Measurements from ENCODE around the gene LRATD1. TPM values are rescaled to one million over a fixed set of nuclear protein-coding genes. Genes with fewer than 3 reads are reported as not detected.
A peak's percentile ranks its signal among the peaks of the same experiment; 100 is the strongest.

LRATD1 gene, protein sequence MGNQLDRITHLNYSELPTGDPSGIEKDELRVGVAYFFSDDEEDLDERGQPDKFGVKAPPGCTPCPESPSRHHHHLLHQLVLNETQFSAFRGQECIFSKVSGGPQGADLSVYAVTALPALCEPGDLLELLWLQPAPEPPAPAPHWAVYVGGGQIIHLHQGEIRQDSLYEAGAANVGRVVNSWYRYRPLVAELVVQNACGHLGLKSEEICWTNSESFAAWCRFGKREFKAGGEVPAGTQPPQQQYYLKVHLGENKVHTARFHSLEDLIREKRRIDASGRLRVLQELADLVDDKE
- polyA plus RNA-seq (75.3 and 81.4 TPM in 2 replicates), polyA minus RNA-seq (112 and 114 TPM in 2 replicates)

- peak within 1 kb of the TSS; percentile 92 for H3K4me3 ChIP-seq (ENCODE audit: low read length)
- peak within 1 kb of the TSS; percentile 89 for H3K9ac ChIP-seq (ENCODE audit: low read length)
- no peaks in the 10 kb centered on the region for H3F3A ChIP-seq (ENCODE audit: insufficient read depth, low read length, poor library complexity, severe bottlenecking)
- H3K79me2 ChIP-seq (replicated peaks; ENCODE audit: insufficient read depth, low read length) = peaks cover 39% of the 10 kb centered on the region
- no peaks in the 10 kb centered on the region for H4K20me1 ChIP-seq (ENCODE audit: insufficient read depth)
- no peaks in the 10 kb centered on the region for H3K36me3 ChIP-seq (ENCODE audit: insufficient read depth, low read length)
- peak within 1 kb of the TSS; percentile 60 for H3K4me2 ChIP-seq (ENCODE audit: low read length)
- H2AFZ ChIP-seq (ENCODE audit: low read depth, low read length) = peak within 1 kb of the TSS; percentile 40
- H3K9me2 ChIP-seq (ENCODE audit: insufficient read depth, low read length) = no peaks in the 10 kb centered on the region
- H3K9me3 ChIP-seq (ENCODE audit: low read length) = no peaks in the 10 kb centered on the region
- peaks cover 4% of the 10 kb centered on the region for H3K27me3 ChIP-seq (ENCODE audit: insufficient read depth, low read depth, low read length)
- H3K27ac ChIP-seq (ENCODE audit: low read length) = peak within 1 kb of the TSS; percentile 75
- TF ChIP-seq SMC3 (conservative IDR thresholded peaks at IDR 0.05; ENCODE audit: poor library complexity) (peak; percentile 61), TAF1 (IDR thresholded peaks at IDR 0.05; ENCODE audit: low read depth) (peak; percentile 41), MXI1 (conservative IDR thresholded peaks at IDR 0.05; ENCODE audit: poor library complexity, severe bottlenecking) (peak; percentile 74), RAD21 (conservative IDR thresholded peaks at IDR 0.05) (peak; percentile 70), EP300 (conservative IDR thresholded peaks at IDR 0.05; ENCODE audit: poor library complexity, severe bottlenecking) (peak; percentile 28), REST (IDR thresholded peaks at IDR 0.05; ENCODE audit: borderline replicate concordance) (peak; percentile 55), CTCF (IDR thresholded peaks at IDR 0.05; ENCODE audit: poor library complexity, severe bottlenecking) (no peak), EZH2 (IDR thresholded peaks at IDR 0.05; ENCODE audit: borderline replicate concordance, insufficient read depth, low read length, poor library complexity, severe bottlenecking) (no peak), POLR2AphosphoS5 (IDR thresholded peaks at IDR 0.05) (peak; percentile 81)
These were observed at the start of gene LRATD1 for GRCh38 chr2:14632133-14632936. Gene LRATD1, plus strand, starts transcription at chr2:14632717. Its CDS starts 1,263 bp downstream, at chr2:14633980.

DNA sequence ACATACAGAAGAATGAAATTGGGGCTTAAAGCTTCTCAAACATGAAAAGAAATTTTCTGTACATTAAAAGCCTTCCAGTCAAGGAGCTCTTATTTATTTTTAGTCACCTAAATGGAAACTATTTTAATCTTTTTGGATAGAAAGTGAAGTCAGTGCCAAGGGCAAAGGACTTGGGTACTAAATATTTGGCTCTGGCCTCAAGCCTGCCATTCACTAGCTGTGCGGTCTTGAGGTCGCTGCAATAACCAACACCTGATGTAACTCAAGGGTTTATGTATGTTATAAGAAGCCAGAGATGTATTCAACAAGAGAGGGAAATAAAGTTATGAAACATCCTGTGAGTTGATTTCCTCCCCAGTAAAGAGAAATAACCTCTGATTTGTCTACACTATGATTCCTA, 49.5 kb upstream of the LRATD1 start:
- H2AFZ ChIP-seq (ENCODE audit: low read depth, low read length) = no peak overlapping the region
- H3K9me3 ChIP-seq (ENCODE audit: low read length) = no peaks in the 10 kb centered on the region
- no peaks in the 10 kb centered on the region for H3F3A ChIP-seq (ENCODE audit: insufficient read depth, low read length, poor library complexity, severe bottlenecking)
- H3K4me3 ChIP-seq (ENCODE audit: low read length) = no peak overlapping the region
- H3K9me2 ChIP-seq (ENCODE audit: insufficient read depth, low read length) = no peaks in the 10 kb centered on the region
- H3K27me3 ChIP-seq (ENCODE audit: insufficient read depth, low read depth, low read length) = no peaks in the 10 kb centered on the region
- no peaks in the 10 kb centered on the region for H4K20me1 ChIP-seq (ENCODE audit: insufficient read depth)
- no peak overlapping the region for H3K27ac ChIP-seq (ENCODE audit: low read length)
- no peaks in the 10 kb centered on the region for H3K36me3 ChIP-seq (ENCODE audit: insufficient read depth, low read length)
- H3K79me2 ChIP-seq (replicated peaks; ENCODE audit: insufficient read depth, low read length) = no peaks in the 10 kb centered on the region
- no peak overlapping the region for H3K9ac ChIP-seq (ENCODE audit: low read length)
- TF ChIP-seq MXI1 (conservative IDR thresholded peaks at IDR 0.05; ENCODE audit: poor library complexity, severe bottlenecking) = no peak
- no peak for TF ChIP-seq EZH2 (IDR thresholded peaks at IDR 0.05; ENCODE audit: borderline replicate concordance, insufficient read depth, low read length, poor library complexity, severe bottlenecking)
- no peak for TF ChIP-seq CTCF (IDR thresholded peaks at IDR 0.05; ENCODE audit: poor library complexity, severe bottlenecking)
- no peak for TF ChIP-seq REST (IDR thresholded peaks at IDR 0.05; ENCODE audit: borderline replicate concordance)
- TF ChIP-seq EP300 (conservative IDR thresholded peaks at IDR 0.05; ENCODE audit: poor library complexity, severe bottlenecking) = no peak
- TF ChIP-seq RAD21 (conservative IDR thresholded peaks at IDR 0.05) = no peak
- H3K4me2 ChIP-seq (ENCODE audit: low read length) = no peak overlapping the region

Measured in neural cell (in vitro differentiated cells).